DMS79 treated with DMSO at 0.1 percent for 48 hours (cell line): ENCODE data around the gene METTL24.
A peak's percentile ranks its signal among the peaks of the same experiment; 100 is the strongest.

Experiments used
- DNase-seq: peaks from one replicate; lab custom pipeline; 2025; lab: John Stamatoyannopoulos, UW

Gene METTL24

GRCh38 chr6:110357664-110358552, at the start of gene METTL24:
Gene METTL24 (minus strand): TSS chr6:110358349. CDS start chr6:110358272, 77 bp downstream.
- DNase-seq, result peak; percentile 53

- DNase-seq, result no peak
Measured at GRCh38 chr6:110404607-110405006, 46.5 kb upstream of the METTL24 start.

GRCh38 chr6:110401585-110402176, 43.5 kb upstream of the METTL24 start:
- no peak for DNase-seq

- DNase-seq, result no peak
Measured at GRCh38 chr6:110400208-110400607, 42.1 kb upstream of the METTL24 start.

- no peak for DNase-seq
Measured at GRCh38 chr6:110399219-110400071, 41.3 kb upstream of the METTL24 start.

GRCh38 chr6:110398778-110399177, 40.6 kb upstream of the METTL24 start:
- no peak for DNase-seq

- DNase-seq, result no peak
Measured at GRCh38 chr6:110395221-110395620, 37.1 kb upstream of the METTL24 start.

- no peak for DNase-seq
Measured at GRCh38 chr6:110394409-110394808, 36.3 kb upstream of the METTL24 start.

- DNase-seq, result no peak
Measured at GRCh38 chr6:110392727-110393126, 34.6 kb upstream of the METTL24 start.

GRCh38 chr6:110390404-110390803, 32.3 kb upstream of the METTL24 start:
- DNase-seq, result no peak

- no peak for DNase-seq
Measured at GRCh38 chr6:110389689-110390382, 31.7 kb upstream of the METTL24 start.

GRCh38 chr6:110387986-110388385, 29.8 kb upstream of the METTL24 start:
- DNase-seq, result no peak

GRCh38 chr6:110385458-110385863, 27.3 kb upstream of the METTL24 start:
- DNase-seq, result no peak

- DNase-seq, result no peak
Measured at GRCh38 chr6:110378552-110378951, 20.4 kb upstream of the METTL24 start.

GRCh38 chr6:110369066-110369465, 10.9 kb upstream of the METTL24 start:
- no peak for DNase-seq

- no peak for DNase-seq
Measured at GRCh38 chr6:110368284-110368683, 10.1 kb upstream of the METTL24 start.

GRCh38 chr6:110367825-110368224, 9.7 kb upstream of the METTL24 start:
- no peak for DNase-seq

GRCh38 chr6:110366975-110367374, 8.8 kb upstream of the METTL24 start:
- DNase-seq, result no peak

- DNase-seq, result peak; percentile 16
Measured at GRCh38 chr6:110366256-110366655, 8.1 kb upstream of the METTL24 start.

- no peak for DNase-seq
Measured at GRCh38 chr6:110364364-110365105, 6.4 kb upstream of the METTL24 start.

- DNase-seq, result no peak
Measured at GRCh38 chr6:110363748-110364147, 5.6 kb upstream of the METTL24 start.
